ENCODE data around the gene PAPPA2. TPM values are rescaled to one million over a fixed set of nuclear protein-coding genes. Genes with fewer than 3 reads are reported as not detected.

Gene PAPPA2
- total and polyA plus RNA-seq, 2 of the 8 experiments (the other 6 are each of a cell fraction or from before 2014, with no cell fraction given) = 0.08 to 0.88 TPM

DNA sequence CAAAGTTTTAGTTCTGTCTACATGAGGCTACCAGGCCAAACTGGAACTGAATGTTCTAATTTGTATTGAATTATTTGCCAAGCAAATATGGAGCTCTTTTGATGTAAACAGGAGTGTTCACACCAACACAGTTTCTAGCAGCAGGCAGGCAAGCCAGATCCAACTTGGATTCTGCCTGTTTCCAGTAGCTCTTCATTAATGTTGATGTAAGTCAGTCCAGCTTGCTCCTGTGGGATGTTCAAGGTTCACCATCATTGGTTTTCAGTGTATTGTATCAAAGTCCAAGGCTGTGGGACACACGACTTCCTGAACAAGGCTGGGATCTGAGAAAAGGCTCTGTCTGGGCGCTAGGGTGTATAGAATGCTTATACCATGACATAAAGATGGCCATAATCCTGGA, 68.1 kb downstream of the PAPPA2 start:
- H3K27me3 ChIP-seq (replicated peaks in 1 of 4; ENCODE audit: control insufficient read depth in 3 of 4, extremely low read depth in 1 of 4, insufficient read depth in 3 of 4, low read length in 3 of 4) = no peaks in the 10 kb centered on the region
- no peak overlapping the region for H4K91ac ChIP-seq (replicated peaks; ENCODE audit: insufficient read length, low read length)
- no peak overlapping the region for H3K4ac ChIP-seq (replicated peaks; ENCODE audit: insufficient read length, low read depth, low read length)
- no peaks in the 10 kb centered on the region for H4K20me1 ChIP-seq (replicated peaks in 1 of 2; ENCODE audit: control insufficient read depth in 1 of 2, insufficient read depth in 2 of 2, low read length in 2 of 2)
- no peaks in the 10 kb centered on the region for H3K23me2 ChIP-seq (ENCODE audit: low read depth, low read length)
- H2BK12ac ChIP-seq (ENCODE audit: low read depth, low read length) = no peak overlapping the region
- FAIRE-seq = no peak
- no peak overlapping the region for H3K18ac ChIP-seq (ENCODE audit: extremely low read depth, low read length)
- 90% methylated on average over 2 of the region's 2 CpGs; no CpG with 5 or more reads in 1 of the 2 experiments for WGBS, 2 experiments (ENCODE audit: extremely low coverage in 1 of 2, insufficient coverage in 1 of 2, insufficient read length in 1 of 2, insufficient replicate concordance in 2 of 2, low coverage in 1 of 2, low lambda C conversion rate in 2 of 2, missing lambda C conversion rate in 1 of 2)
- no peak overlapping the region for H3K14ac ChIP-seq (ENCODE audit: insufficient read length)
- no peak overlapping the region for H3K27ac ChIP-seq (ENCODE audit: low read depth, low read length)
- no peak overlapping the region for H3K9ac ChIP-seq (replicated peaks in 1 of 4; ENCODE audit: extremely low read depth in 1 of 4, low read depth in 3 of 4, low read length in 3 of 4)
- DNase-seq (ENCODE audit: low read depth in 1 of 2, low spot score in 2 of 2) = no peak
- no peak overlapping the region for H2BK120ac ChIP-seq (replicated peaks; ENCODE audit: low read depth, low read length)
- ChIA-PET POLR2A (ENCODE audit: partially characterized antibody) (no interaction called here), CTCF (ENCODE audit: partially characterized antibody) (interaction anchor here (1.0 kb wide), 1 partner anchor 161 kb away, joined by 4 read pairs; no protein-coding TSS in a partner anchor)
- no peak overlapping the region for H3K4me2 ChIP-seq (ENCODE audit: insufficient read depth in 1 of 2, low read depth in 2 of 2, low read length in 2 of 2)
- H4K8ac ChIP-seq (ENCODE audit: extremely low read depth, insufficient read depth, low read length) = no peak overlapping the region
- no peak overlapping the region for H2BK20ac ChIP-seq (ENCODE audit: low read length)
- no peak overlapping the region for H4K5ac ChIP-seq (ENCODE audit: insufficient read length, low read depth, low read length)
- H3K79me1 ChIP-seq (ENCODE audit: low read depth, low read length) = no peaks in the 10 kb centered on the region
- TF ChIP-seq CHD2 (IDR thresholded peaks at IDR 0.05; ENCODE audit: low read length) = no peak
- no peak overlapping the region for H3K4me3 ChIP-seq (ENCODE audit: extremely low read depth in 1 of 4, insufficient read depth in 2 of 4, low read depth in 3 of 4, low read length in 4 of 4)
- H3K4me1 ChIP-seq (replicated peaks in 1 of 4; ENCODE audit: control insufficient read depth in 3 of 4, insufficient read depth in 4 of 4, low read length in 3 of 4) = peaks cover 0 to 2% (median 0%) of the 10 kb centered on the region in 4 experiments; a peak in 3 of 7 replicates
- no peaks in the 10 kb centered on the region for H3K79me2 ChIP-seq (ENCODE audit: control insufficient read depth in 1 of 2, insufficient read depth in 2 of 2, low read length in 2 of 2)
- H2BK15ac ChIP-seq (ENCODE audit: low read length) = no peak overlapping the region
- no peak overlapping the region for H2BK5ac ChIP-seq (ENCODE audit: low read depth, low read length)
- H3K23ac ChIP-seq (ENCODE audit: insufficient read length) = no peak overlapping the region
- H3K36me3 ChIP-seq (ENCODE audit: control insufficient read depth in 2 of 4, insufficient read depth in 4 of 4, low read length in 3 of 4) = no peaks in the 10 kb centered on the region
- H3K56ac ChIP-seq (replicated peaks; ENCODE audit: insufficient read length, low read depth, low read length) = no peak overlapping the region
- no peaks in the 10 kb centered on the region for H3K9me3 ChIP-seq (ENCODE audit: insufficient read depth in 2 of 2, low read depth in 1 of 2, low read length in 1 of 2)
- no peak overlapping the region for H2AK5ac ChIP-seq (ENCODE audit: low read depth, low read length)
- H2AFZ ChIP-seq (ENCODE audit: low read length) = no peak overlapping the region
